Caki2 (cell line): Measurements from ENCODE around the gene TECTA. TPM values are rescaled to one million over a fixed set of nuclear protein-coding genes. Genes with fewer than 3 reads are reported as not detected.
"Not testable (repeated sequence)": the region's sequence is repeated elsewhere in the genome, so short reads cannot be mapped to it uniquely, and the experiment has no call there.

Experiments
- DNase-seq: peaks from one replicate; pipeline ENCODE4 v3.0.0-alpha.2; 2015; ENCODE audit warnings: low read depth
- in situ Hi-C: cut with HindIII; loops from 2 replicates; pipeline ENCODE4 v1.10.0; 2016; ENCODE audit warnings: low sequenced_read_pairs, low pct_unique_long_range_greater_than_20kb, mixed read lengths
- total RNA-seq: library from RNA; depleted of rRNA; stranded (reverse); fragments of >200 nt; shearing (Covaris generic); gene quantifications from 2 replicates; pipeline ENCODE4 v1.2.3, GENCODE V29; 2014; ENCODE audit warnings: low replicate concordance; rRNA removed

The TECTA gene
- total RNA-seq, 1 experiment from 2014 or later: 0.78 TPM

- in situ Hi-C loops, DNase-seq: not testable (repeated sequence)
These were observed 139.0 kb downstream of the TECTA start for GRCh38 chr11:121240001-121240400.

DNA sequence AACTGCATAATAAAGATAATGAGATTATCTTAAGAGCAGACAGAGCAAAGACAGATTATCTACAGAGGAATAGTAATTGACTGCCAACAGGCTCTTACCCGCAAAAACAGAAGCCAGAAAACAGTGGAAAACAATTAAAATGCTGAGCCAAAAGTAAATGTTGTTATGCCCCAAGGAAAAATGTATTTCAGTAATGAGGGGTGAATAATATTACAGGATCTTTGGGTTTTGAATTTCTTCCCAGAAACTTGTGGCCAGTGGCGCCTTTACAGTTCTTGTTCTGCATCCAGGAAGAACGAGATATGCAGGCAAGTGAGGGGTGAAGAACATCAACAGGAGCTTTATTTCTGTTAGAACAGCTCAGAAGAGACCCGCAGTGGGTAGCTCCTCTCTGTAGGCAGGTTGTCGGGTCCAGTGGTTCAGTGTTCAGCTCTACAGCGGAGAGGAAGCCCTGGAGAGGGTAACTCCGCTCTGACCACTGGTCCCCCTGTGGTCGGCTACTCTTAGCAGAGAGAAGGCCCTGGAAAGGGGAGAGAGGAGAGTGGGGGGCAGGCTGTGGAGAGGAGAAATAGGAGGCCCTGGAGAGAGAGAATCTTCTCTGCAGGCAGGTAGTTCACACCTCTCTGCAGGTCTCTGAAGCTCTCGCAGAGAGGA lies 139.7 kb downstream of the TECTA start:
- no peak for DNase-seq
- in situ Hi-C loops: no loop called here

Other genes starting within 250 kb of the TECTA start
- 18.3 and 18.9 TPM in 2 replicates for gene TBCEL, start 77.1 kb upstream of the TECTA start, total RNA-seq
- 12.1 and 20.8 TPM in 2 replicates for gene SC5D, start 191.5 kb downstream of the TECTA start, total RNA-seq